Stimulated activated CD8-positive, alpha-beta memory T cell treated with anti-CD3 and anti-CD28 coated beads, Interleukin-4, amount 100 ng/mL, for 48 hours (primary cell): ENCODE results near the gene NR2C2AP.
"Not testable (repeated sequence)": the region's sequence is repeated elsewhere in the genome, so short reads cannot be mapped to it uniquely, and the experiment has no call there.

Source experiments
- DNase-seq: peaks from one replicate; pipeline ENCODE4 v3.0.0-alpha.2; 2020

NR2C2AP gene

DNA sequence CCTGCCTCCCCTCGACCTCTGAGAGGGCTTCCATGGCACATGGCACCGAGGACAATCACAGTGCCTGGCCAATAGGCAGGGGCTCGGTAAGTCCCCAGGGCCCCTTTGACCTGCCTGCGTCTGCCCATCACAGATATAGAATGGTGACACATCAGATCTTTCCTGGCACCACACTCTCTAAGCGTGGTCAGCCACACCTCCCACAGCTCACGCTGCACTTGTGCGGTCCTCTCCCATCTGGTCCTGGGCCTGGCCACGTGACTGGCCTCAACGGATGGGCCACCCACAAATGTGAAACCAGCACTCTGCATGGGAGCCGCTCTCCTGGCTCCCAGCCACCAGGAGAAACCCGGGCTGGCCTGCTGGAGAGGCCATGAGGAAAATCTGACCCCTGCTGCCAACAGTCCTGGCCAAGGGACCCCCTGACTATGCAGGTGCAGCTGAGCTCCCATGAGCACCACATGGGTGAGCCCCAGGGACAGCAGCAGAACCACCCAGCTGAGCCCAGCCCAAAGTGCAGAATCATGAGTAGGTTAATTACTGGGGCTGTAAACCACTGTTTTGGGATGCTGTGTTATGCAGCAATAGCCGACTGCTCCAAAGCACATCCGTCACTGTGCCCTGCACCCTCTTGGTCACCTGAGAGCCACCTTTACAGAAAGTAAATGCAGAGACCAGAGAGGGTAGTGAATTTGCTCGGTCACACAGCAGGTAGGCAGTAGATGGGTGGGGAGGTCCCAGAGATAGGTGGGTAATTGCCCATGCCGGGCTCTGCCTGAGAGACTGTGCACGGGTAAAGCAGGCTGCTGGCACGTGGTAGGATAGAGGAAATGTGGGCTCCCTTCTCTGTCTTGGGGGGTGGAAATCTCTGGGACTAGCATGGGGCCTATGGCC lies 23.4 kb downstream of the NR2C2AP start:
- no peak for DNase-seq

DNA sequence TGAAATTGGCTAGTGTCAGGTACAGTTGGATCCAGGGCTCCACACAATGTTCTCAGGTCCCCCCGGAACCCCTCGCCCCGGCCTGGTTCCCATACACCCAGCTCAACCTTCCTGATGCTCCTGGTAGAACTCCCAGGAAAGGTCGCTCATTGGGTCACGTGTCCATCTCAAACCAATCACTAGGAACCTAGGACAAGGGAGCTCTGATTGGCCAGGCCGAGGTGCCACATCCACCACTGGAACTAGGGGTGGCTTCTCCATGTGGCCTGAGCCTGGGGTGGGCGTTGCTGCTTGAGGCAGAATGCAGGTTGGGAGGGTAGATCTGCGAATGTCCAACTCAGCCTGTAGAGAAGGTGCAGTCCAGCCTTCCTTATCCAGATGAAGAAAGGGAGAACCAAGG lies 26.3 kb downstream of the NR2C2AP start:
- DNase-seq, result no peak

DNA sequence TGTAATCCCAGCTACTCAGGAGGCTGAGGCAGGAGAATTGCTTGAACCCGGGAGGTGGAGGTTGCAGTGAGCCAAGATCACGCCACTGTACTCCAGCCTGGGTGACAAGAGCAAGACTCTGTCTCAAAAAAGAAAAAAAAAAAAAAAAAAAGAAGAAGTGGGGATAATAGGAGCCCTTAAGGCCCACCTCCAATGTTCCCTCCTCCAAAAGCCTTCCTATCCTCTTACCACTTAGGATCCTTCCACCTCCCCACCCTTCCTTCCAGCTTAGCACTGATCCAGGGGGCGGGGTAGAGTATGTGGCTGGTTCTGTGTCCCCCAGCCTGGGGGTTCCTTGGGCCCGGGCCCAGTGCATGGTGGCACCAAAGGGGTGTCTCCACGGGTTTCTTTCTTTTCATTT lies 30.0 kb downstream of the NR2C2AP start:
- DNase-seq, result not testable (repeated sequence)

DNA sequence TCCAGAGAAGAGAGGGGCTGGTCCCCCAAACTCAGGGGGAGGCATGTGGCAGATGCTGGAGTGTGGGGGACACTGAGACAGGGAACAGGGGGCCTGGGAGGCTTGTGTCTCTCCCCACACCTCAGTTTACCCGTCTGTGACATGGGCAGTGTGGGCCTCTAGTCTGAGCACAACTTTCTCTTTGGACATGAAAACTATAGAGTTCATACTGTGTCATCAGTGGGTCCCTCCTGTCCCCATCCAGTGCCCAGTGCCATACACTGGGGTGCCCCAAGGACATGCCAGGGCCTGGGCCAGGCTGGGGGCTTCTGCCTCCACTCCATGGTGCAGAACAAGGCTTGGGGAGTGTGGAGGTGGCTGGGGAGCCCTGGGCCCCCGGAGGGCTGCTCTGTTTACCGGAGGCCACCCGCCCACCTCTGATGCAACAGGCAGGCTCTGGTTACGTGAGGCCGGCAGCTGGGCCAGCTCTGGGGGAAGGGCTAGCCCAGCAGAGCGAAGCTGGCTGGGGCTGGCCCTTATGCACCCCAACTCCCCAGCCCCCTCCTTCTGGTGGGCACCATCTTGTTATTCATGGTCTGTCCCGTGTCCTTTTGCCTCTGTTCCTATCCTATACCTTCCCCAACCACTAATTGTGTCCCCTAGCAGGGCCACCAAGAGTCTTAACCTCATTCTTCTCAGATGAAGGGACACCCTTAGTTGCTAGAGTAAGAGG lies 31.2 kb downstream of the NR2C2AP start:
- DNase-seq, result no peak

DNA sequence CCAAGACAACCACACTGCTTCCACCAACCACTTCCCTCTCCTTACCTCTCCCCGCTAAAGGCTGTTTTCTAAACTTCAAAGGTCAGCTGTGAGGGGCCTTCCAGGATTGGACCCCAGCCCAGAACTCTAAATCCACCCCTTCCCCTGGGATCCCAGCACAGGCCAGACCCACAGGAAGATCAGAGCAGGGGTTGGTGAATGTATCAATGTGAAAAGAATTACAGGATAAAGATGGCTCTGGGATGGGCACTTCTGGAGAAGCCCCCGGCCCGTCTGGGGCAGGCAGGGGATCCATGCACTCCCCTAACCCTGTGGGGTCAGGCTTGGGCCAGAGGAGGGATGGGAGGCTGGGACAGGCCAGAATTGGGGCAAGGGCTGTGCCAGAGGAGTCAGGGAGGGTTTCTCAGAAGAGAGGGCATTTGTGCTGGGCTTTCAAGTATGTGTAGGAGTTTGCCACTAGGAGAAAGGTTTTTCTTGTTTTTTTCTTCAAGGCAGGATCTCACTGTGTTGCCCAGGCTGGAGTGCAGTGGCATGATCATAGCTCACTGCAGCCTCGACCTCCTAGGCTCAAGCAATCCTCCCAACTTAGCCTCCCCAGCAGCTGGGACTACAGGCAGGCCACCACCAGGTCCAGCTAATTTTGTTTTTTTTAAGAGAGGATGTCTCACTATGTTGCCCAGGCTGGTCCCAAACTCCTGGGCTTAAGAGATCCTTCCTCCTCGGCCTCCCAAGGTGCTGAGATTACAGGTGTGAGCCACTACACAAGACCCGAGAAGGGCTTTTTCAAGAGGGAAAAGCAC lies 32.1 kb downstream of the NR2C2AP start:
- no peak for DNase-seq

DNA sequence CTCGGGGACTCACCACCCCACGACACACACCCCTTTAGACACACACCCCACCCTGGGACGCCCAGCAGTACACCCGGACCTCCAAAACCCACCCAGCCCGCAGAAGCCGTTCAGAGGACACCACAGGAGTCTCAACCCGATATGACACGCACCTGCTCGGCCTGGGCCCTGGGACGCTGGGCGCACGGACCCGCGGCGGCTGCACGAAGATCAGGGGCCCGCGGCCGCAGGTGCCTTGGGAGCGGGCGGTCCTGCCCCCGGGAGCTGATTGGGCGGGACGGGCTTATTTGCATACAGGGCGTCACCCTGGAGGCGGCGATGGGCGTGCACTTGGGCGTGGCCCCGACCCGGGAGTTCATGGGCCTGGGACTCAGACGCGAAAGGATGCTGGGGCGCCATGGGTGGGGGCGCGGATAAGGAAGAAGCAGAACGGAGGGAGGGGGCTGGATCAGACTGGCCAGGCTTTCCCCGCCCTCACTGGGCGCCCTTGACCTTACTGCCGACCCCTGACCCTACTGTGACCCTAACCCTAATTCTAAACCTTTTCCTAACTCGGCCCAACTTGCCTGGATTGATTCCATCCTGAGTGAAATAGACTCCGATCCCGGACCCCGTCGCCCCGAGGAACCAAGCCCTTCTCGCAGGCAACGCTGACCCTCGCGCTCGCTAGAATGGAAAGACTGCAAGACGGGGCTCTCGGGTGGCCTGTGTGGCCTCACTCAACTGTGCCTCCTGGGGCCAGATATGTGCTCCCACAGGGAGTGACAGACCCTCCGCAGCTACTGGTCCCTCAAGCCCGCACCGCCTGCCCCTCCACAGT lies 33.0 kb downstream of the NR2C2AP start, which contains the start of gene MEF2B:
Gene MEF2B, minus strand, starts transcription at position 211 of the 820 bp plus-strand sequence. CDS start 19,528 bp downstream, outside the sequence.
- DNase-seq, result peak; percentile 91

DNA sequence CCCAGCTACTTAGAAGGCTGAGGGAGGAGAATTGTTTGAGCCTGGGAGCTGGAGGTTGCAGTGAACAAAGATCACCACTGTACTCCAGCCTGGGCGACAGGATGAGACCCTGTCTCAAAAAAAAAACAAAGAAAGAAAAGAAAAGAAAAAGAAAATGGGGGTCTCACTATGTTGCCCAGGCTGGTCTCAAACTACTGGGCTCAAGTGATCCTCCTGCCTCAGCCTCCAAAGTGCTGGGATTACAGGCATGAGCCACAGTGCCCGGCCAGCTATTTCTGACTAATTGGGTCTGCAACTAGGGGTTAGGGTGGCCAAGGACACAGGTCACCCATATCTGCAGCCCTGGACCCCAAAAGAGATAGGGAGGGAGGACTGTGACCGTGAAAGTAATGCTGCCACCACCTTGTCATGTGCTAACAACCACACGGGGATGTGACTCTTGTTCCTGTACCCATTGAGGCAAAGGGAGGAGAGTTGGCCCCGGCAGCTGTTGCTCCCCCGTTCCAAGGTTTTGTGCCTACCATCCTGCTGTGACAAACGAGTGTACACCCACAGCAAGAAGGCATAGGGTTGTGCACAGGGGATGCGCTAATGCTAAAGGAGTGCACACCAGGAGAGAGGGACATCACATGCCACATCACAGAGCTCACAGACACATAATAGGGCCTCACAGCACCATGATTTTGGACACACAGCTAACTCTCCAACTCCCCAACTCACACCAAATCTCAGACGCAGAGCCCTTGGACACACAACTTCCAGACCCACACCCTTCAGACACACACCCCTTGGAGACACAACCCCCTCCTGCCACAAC lies 33.8 kb downstream of the NR2C2AP start:
- DNase-seq, result no peak

DNA sequence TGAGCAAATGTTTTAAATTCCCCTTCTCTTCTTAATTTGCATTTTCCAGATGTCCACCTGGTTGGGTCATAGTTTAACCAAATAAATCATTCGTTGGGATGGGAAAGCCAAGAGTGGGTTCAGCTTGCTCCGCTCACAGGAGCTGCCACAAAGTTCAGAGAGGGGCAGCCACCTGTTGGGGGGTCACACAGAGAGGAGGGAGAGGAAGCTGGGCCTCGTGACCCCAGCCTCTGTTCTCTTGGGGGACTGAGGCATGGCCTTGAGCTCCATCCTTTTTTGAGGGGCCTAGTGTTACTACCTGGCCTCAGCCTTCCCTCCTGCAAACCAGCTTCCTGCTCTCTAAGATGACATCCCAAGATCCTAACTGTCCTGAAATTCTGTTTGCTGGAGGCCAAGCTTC lies 35.6 kb downstream of the NR2C2AP start:
- no peak for DNase-seq

DNA sequence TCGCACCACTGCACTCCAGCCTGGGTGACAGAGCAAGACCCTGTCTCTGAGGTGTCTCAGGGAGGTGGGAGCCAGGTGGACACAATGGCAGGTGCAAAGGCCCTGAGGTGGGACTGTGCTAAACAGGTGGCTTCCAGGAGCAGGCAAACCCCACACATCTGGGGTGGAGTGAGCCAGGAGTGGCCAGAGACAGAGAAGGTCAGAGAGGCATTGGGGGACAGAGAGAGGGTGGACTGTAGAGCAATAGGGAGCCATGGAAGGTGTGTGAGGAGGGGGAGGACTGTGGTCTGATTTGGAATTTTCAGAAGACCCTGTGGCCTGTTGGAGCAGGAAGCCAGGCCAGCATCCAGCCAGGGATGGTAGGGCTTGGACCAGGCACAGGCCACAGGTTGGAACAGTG lies 37.8 kb downstream of the NR2C2AP start:
- no peak for DNase-seq

DNA sequence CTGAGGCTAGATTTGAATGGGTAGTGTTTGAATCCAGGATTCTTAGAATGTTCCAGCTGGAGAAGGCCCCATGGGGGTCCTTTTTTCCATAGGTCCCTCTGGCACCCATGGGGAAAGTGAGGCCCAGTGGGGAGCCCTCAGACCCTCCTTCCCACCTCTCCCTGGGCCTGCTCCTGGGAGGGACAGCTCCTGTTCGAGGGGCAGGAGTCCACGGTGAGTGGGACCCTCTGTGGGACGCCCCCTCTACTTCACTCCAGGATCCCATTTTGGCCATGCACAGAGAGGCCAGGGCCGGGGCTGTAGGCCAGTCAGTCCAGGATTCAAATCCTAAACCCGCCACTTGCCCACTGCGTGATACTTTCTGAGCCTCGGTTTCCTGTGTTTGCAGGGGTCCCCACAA lies 40.7 kb downstream of the NR2C2AP start:
- no peak for DNase-seq

DNA sequence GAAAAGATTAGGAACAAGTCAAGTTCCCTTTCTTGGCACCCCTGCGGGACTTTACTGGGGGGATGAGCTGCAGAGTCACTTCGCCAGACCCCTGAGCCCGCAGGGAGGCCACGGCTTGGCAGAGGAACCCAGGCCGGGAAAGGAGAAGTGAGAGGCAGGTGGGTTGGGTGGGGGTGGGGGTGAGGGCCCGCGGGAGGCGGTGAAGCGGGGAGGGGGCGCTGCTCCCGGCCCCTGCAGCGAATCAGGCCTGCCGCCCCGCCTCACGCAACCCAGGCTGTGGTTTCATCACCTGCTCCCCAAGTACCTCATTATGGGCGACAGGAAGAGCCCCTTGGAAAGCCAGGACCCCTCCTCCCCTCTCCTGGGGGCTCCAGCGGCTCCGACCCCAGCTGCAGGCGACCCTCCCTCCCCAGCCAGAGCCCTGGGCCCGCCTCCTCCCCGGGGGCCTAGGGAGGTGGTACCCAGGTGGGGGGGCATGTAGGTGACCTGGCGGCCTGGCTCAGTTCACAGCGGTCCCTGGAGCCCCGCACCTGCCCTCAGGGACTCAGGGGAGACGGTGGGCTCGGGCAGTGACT lies 42.7 kb downstream of the NR2C2AP start:
- no peak for DNase-seq

DNA sequence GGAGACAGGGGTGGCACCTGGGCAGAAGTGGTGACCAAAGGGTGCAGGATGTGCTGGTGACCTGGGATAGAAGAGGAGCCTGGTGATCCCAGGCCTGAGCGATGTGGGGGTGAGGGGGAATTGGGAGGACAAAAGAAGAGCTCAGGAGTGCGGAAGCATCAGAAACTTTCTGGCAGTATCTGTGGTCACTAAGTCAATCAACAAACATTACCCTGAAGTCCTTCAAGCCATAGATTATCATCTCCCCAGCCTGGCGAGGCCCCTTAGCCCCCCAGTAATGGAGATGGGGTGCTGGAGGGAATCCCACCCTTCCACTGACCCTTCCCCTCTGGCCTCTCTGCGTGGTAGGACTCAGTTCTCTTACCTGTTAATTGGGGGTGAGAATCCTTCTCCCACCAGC lies 43.7 kb downstream of the NR2C2AP start:
- DNase-seq, result no peak

DNA sequence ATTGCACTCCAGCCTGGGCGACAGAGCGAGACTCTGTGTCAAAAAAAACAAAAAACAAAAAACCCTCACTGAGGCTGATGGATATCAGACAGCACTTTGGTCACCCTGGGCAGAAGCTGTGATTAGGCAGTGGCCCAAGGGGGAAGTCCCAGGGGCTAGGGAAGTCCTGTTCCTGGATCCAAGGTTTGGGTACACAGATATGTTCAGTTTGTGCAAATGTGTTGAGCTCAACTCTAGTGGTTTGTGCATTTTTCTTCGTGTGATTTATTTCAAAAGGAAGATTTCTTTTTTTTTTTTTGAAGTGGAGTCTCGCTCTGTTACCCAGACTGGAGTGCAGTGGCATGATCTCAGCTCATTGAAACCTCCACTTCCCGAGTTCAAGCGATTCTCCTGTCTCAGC lies 45.4 kb downstream of the NR2C2AP start:
- DNase-seq, result no peak

DNA sequence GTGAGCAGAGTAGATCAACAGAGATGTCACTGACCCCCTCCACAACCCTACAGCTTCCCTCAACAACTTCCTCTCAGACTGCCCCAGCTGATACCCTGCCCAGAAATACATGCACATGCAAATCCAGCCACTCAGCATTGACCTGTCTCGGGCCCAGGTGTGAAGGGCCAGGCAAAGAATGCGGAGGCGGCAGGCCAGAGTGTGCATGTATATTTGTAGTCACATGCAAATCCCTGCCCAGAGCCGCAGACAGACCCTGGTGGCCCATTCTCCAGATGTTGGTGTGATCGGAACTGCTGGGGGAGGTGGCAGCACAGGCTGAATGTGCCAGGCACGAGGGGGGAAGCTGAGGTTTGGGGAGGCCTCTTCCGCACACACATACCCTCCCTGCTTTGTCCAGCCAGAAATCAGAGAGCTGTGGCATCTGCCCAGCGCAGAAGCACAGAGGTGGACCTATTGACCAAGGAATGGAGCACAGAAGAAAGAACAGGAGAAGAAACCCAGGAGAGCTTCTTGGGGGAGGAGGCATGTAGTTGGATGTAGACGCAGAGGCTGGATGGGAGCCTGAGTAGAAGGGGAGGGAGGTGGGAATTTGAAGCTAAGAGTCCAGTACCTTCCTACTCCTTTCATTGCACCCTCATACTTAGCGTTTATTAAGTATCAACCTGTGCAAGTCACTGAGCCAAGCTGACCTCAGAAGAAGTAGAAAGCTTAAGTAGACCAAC lies 47.6 kb downstream of the NR2C2AP start:
- DNase-seq, result no peak

DNA sequence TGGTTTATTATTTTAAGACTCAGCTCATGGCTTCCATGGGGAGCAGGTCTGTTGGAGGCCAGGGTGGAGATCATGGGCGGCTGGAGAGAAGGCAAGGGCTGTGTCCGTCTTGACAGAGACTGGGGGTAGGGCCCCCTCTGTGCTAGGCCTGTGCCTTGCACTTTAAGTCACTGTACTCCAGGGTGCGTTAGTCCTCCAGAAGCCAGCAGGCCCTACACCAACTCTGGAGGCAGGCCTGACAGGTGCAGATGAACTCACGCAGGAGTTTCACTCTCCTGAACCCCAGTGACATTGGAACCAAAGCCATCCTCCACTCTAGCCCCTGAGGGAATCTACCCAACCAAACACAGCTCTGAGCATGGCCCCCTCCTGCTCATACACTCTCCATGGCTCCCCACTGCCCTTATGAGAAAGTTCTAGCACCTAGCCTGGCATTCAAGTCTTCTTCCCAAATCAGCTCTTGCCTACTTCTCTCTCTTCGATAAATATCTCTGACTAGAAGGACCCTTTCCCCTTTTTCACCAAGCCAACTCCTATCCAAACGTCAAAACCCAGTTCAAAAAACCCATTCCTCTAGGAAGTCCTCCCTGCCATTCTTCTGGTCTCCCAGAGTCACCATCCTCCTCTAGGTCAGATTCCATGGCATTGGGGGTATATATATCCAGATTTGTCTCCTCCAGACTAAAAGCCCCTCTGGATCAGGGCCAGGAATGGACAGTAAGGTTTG lies 48.3 kb downstream of the NR2C2AP start:
- no peak for DNase-seq

DNA sequence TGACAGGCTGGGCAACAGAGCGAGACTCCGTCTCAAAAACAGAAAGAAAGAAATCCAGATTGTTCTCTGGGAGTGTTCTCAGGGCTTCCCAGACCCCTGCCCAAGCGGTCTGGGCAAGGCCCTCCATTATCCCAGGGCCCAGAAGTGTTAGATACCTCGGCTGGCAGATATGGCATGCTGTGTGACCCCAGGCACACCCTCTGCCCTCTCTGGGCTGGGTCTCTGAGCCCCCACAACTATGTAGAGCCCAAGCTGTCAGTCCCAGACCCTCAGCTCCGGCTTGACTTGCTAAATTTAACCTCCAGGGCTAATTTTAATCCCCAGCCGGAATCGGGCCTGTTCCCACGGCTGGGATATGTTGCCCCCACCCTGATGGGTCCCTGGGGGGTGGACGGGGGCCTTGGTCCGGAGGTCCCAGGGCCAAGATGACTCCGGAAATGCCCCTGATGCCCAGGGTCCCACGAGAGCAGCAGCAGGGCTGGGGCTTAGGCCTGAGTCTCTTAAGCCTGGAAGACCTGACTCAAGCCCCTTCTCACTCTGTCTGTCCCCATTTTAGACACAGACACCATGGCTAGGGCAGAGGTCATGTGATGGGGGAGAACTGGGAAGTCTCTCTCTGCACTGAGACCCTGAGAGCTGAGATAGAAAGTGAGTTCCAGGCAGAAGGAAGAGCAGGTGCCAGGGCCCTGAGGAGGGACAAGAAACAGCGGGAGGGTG lies 50.4 kb downstream of the NR2C2AP start:
- DNase-seq, result no peak

DNA sequence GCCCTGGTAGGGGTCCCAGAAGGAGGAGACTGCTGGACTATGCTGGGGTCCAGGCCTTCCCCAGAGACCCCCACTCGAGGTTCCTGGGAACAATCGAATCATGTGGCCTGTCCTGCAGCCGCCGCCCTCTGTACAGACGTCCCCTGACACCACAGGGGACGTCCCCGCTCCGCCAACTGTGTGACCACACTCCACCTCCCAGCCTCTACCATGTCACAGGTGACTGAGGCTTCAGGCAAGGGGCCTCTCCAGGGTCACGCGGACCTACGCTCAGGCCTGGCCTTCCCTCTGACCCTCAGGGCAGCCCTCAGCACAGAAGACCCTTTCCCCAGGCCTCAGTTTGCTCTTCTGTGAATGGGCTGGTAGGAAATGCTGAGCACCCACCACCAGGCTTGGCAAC lies 51.8 kb downstream of the NR2C2AP start:
- no peak for DNase-seq
